ENCODE measurements around the gene PAX5.

Gene PAX5

DNA sequence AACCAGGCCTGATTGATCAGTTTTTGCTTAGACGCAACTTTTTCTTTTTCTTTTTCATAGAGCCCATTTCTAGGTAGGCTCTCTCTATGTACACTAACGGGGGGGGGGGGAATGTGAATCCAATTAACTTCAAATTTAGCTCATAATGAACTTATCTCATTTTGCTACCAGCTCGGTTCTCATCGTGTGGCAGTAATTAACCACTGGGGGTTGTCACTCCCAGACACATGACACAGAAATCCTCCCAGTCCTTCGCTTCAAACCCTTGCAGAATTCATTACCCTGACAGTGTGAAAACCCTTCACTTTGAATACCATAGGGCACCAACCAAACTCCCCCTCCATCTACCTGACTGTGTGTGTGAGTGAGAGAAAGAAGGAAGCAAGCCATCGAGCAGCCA is 144.2 kb downstream of the PAX5 start:
- ChIA-PET CTCF (interaction anchor here (0.9 kb wide), 1 partner anchor 17 kb away, joined by 4 read pairs; no protein-coding TSS in a partner anchor), POLR2A (no interaction called here)
- no peak for DNase-seq (ENCODE audit: extremely low spot score)
- no peak for TF ChIP-seq FOXK2 (IDR thresholded peaks at IDR 0.05)

DNA sequence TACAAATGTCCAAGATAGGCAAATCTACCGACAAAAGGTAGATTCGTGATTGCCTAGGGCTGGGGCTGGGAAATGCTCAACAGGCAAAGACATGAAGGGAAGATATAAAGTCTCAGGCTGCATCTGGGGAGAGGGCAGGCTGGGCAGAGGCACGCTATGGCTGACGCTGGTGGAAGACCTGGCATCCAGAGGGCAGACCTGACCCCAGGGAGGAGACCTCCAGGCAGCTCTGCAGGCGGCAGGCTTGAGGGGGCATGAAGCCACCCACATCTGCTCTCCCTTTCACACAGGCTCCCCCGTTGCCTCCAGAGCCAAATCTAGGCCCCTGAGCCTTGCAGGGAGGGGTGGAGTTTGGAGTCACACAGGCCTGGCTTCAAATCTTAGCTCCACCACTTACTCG is 145.5 kb downstream of the PAX5 start:
- DNase-seq (ENCODE audit: extremely low spot score), result no peak
- ChIA-PET CTCF (no interaction called here), POLR2A (no interaction called here)
- TF ChIP-seq SP1 (IDR thresholded peaks at IDR 0.05) (no peak), BHLHE40 (IDR thresholded peaks at IDR 0.05; ENCODE audit: borderline replicate concordance) (no peak), HDGF (IDR thresholded peaks at IDR 0.05; ENCODE audit: borderline replicate concordance) (no peak), TARDBP (IDR thresholded peaks at IDR 0.05) (no peak), CTBP1 (IDR thresholded peaks at IDR 0.05; ENCODE audit: borderline replicate concordance) (no peak), SUZ12 (IDR thresholded peaks at IDR 0.05) (no peak), FOXM1 (IDR thresholded peaks at IDR 0.05; ENCODE audit: borderline replicate concordance) (no peak), ELF4 (IDR thresholded peaks at IDR 0.05) (no peak), ZNF384 (IDR thresholded peaks at IDR 0.05) (no peak), FOXA1 (IDR thresholded peaks at IDR 0.05) (no peak), NFRKB (IDR thresholded peaks at IDR 0.05) (no peak), LEF1 (IDR thresholded peaks at IDR 0.05; ENCODE audit: borderline replicate concordance) (no peak), ARNT (IDR thresholded peaks at IDR 0.05) (no peak), L3MBTL2 (conservative IDR thresholded peaks at IDR 0.05) (no peak), FOXK2 (IDR thresholded peaks at IDR 0.05) (no peak)
- TF ChIP-seq, protein P1, sequence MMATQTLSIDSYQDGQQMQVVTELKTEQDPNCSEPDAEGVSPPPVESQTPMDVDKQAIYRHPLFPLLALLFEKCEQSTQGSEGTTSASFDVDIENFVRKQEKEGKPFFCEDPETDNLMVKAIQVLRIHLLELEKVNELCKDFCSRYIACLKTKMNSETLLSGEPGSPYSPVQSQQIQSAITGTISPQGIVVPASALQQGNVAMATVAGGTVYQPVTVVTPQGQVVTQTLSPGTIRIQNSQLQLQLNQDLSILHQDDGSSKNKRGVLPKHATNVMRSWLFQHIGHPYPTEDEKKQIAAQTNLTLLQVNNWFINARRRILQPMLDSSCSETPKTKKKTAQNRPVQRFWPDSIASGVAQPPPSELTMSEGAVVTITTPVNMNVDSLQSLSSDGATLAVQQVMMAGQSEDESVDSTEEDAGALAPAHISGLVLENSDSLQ (IDR thresholded peaks at IDR 0.05), result no peak

DNA sequence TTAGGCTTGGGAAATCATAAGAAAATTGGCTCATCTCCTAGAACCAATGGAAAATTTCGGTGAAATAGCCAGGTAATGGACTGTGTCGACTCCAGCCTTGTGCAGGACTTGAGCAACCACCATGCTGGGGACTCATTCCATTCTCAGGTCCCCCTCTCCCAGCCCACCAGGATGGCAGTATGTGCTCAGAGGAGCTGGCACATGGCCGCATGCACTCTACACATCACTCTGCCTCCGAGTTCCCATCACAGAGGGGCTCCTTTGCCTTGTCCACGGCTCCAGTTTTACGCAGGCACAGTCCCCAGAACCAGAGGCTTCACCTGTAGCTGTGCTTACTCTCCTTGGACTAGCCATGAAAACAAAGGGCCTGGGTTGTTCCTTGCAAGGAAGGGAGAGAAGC is 149.3 kb downstream of the PAX5 start:
- CTCF ChIA-PET, result interaction anchor here (1.2 kb wide), 1 partner anchor 96 kb away, joined by 3 read pairs; no protein-coding TSS in a partner anchor
- no peak for DNase-seq (ENCODE audit: extremely low spot score)
- POLR2A ChIA-PET, result no interaction called here
- TF ChIP-seq CTBP1 (IDR thresholded peaks at IDR 0.05; ENCODE audit: borderline replicate concordance), result no peak
- TF ChIP-seq NFRKB (IDR thresholded peaks at IDR 0.05), result no peak
- TF ChIP-seq, protein P1 (IDR thresholded peaks at IDR 0.05), result no peak
- no peak for TF ChIP-seq TARDBP (IDR thresholded peaks at IDR 0.05)

DNA sequence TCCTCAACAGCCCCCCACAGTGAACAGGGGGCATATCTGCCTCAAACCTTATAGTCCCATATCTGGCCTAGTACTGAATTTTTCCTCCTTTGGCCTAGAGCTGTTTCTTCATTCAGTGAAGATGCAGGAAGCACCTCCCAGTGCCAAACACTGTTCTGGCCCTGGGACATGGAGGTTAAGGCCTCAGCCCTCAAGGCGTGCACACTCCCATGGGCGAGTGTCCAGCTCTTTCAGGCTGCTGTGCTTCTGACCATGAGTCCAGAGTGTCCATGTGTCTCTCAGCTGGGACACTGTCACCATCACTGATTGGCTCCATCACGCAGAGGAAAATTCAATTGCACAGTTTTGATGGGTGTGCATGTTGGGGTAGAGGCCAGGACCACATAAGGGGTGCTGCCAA is 151.5 kb downstream of the PAX5 start:
- DNase-seq (ENCODE audit: extremely low spot score), result no peak
- POLR2A ChIA-PET, result interaction anchor here (0.8 kb wide), 1 partner anchor 30 kb away, joined by 3 read pairs; no protein-coding TSS in a partner anchor

DNA sequence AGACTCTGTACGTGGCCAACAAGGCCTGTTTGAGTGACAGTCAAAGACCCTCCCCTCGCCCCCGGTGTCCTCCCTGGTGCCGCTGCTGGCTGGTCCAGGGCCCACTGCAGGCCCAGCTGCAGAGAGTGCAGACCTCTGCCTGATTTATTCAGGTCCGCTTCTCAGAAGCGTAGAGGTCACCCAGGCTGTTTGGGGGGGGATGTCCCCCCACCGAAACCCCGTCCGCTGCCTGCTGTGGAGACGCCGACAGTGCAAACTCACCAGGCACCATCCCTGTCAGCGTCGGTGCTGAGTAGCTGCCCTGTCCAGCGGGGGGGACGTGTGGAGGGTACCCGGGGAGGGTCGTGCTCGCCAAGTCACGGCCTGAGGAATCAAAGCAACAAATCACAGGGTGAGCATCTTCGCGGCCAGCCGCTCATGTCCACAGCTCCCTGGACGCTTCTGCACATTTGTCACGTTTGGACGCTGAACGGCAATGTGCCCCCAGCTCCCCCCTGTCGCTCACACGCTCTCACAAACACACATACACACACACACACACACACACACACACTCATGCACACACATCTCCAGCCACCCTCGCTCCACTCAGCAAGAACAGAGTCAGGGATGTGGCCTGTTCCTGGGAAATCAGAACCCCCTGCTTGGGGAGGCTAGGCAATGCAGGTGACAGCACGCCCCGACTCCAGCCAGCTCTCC is 152.2 kb downstream of the PAX5 start:
- CTCF ChIA-PET, result no interaction called here

More for the DNA sequence above, 151.5 kb downstream of the PAX5 start:
- CTCF ChIA-PET, result no interaction called here
- TF ChIP-seq LEF1 (IDR thresholded peaks at IDR 0.05; ENCODE audit: borderline replicate concordance) (no peak), NFRKB (IDR thresholded peaks at IDR 0.05) (no peak), FOXM1 (IDR thresholded peaks at IDR 0.05; ENCODE audit: borderline replicate concordance) (no peak), ARNT (IDR thresholded peaks at IDR 0.05) (no peak), ELF4 (IDR thresholded peaks at IDR 0.05) (no peak), SUZ12 (IDR thresholded peaks at IDR 0.05) (no peak), TARDBP (IDR thresholded peaks at IDR 0.05) (no peak), FOXK2 (IDR thresholded peaks at IDR 0.05) (no peak), HDGF (IDR thresholded peaks at IDR 0.05; ENCODE audit: borderline replicate concordance) (no peak)
- TF ChIP-seq, protein P1 (IDR thresholded peaks at IDR 0.05), result no peak

More for the DNA sequence above, 152.2 kb downstream of the PAX5 start:
- POLR2A ChIA-PET, result interaction anchor here (0.8 kb wide), 1 partner anchor 30 kb away, joined by 3 read pairs; no protein-coding TSS in a partner anchor
- TF ChIP-seq HDGF (IDR thresholded peaks at IDR 0.05; ENCODE audit: borderline replicate concordance) (no peak), TARDBP (IDR thresholded peaks at IDR 0.05) (no peak), CTBP1 (IDR thresholded peaks at IDR 0.05; ENCODE audit: borderline replicate concordance) (no peak), FOXM1 (IDR thresholded peaks at IDR 0.05; ENCODE audit: borderline replicate concordance) (no peak), LEF1 (IDR thresholded peaks at IDR 0.05; ENCODE audit: borderline replicate concordance) (no peak), ARNT (IDR thresholded peaks at IDR 0.05) (no peak), BHLHE40 (IDR thresholded peaks at IDR 0.05; ENCODE audit: borderline replicate concordance) (no peak), ZNF384 (IDR thresholded peaks at IDR 0.05) (no peak), ELF4 (IDR thresholded peaks at IDR 0.05) (no peak), SP1 (IDR thresholded peaks at IDR 0.05) (no peak), FOXK2 (IDR thresholded peaks at IDR 0.05) (no peak), FOXA1 (IDR thresholded peaks at IDR 0.05) (no peak), SUZ12 (IDR thresholded peaks at IDR 0.05) (no peak), NFRKB (IDR thresholded peaks at IDR 0.05) (no peak), L3MBTL2 (conservative IDR thresholded peaks at IDR 0.05) (no peak)
- TF ChIP-seq, protein P1 (IDR thresholded peaks at IDR 0.05), result no peak
- no peak for DNase-seq (ENCODE audit: extremely low spot score)
